AG09319 (cell line): ENCODE results near the gene GRID1.

Experiments
- DNase-seq: peaks from one replicate; pipeline ENCODE4 v3.0.0-alpha.2; 2010; ENCODE audit warnings: low read depth; ENCODE audit errors: extremely low read depth
- TF ChIP-seq, protein P1 (sequence below): IDR thresholded peaks from 2 replicates; pipeline ENCODE4 v1.5.1; 2011; ENCODE audit warnings: low read depth, mild to moderate bottlenecking, inconsistent platforms, low read length, moderate library complexity

The GRID1 gene

DNA sequence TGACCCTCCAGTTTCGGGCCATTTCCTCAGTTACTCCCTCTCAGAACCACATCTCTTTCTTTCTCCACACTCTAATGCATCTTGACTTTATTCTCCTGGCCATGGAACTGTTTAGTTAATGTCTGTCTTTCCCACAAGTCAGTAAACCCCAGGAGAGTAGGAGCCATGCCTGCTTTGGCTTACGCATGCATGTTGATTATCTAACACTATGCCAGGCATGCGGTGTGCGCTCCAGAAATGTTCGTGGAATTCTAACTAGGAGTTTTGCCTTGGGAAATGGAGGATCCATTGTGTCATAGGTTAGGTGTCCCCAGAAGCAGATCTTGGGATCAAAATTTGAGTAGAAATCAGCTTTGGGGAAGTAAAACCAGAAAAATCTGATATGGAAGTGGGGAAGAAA lies 308.9 kb downstream of the GRID1 start:
- no peak for DNase-seq
- TF ChIP-seq, protein P1, sequence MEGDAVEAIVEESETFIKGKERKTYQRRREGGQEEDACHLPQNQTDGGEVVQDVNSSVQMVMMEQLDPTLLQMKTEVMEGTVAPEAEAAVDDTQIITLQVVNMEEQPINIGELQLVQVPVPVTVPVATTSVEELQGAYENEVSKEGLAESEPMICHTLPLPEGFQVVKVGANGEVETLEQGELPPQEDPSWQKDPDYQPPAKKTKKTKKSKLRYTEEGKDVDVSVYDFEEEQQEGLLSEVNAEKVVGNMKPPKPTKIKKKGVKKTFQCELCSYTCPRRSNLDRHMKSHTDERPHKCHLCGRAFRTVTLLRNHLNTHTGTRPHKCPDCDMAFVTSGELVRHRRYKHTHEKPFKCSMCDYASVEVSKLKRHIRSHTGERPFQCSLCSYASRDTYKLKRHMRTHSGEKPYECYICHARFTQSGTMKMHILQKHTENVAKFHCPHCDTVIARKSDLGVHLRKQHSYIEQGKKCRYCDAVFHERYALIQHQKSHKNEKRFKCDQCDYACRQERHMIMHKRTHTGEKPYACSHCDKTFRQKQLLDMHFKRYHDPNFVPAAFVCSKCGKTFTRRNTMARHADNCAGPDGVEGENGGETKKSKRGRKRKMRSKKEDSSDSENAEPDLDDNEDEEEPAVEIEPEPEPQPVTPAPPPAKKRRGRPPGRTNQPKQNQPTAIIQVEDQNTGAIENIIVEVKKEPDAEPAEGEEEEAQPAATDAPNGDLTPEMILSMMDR = no peak

DNA sequence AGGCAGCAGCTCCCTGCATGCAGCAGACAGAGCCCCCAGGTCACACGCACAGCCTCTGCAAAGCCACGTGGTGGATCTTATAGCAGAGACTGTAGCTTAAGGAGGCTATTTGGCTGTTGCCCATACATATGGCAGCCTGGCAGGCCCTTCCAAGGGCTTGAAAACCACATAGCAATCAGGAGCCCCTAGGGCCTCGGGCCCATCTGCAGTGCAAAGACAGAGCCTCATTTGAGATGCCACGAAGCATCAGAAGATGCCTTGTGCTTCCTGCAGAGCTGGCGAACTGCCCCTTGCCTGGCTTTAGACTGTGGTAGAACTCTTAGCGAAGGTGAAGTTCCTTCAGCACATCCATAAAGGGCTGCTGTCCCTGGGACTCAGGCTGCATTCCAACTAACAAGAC lies 309.9 kb downstream of the GRID1 start:
- DNase-seq = no peak
- TF ChIP-seq, protein P1 = no peak

DNA sequence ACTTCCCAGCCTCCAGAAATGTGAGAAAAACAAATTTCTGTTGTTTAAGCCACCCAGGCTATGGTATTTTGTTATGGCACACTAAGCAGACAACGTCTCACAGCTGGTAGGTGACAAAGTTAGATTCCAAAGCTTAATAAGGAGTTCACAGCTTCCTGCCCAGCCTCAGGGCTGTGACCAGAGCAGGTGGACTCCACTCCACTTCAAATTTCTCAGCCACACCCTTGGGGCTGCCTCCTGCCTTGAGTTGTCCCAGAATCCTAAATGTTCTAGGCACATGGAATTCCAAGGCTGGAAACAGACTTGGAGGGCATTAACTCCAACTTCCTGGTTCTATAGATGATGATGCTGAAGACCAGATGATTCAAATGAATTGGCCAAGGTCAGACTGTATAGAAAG lies 310.7 kb downstream of the GRID1 start:
- DNase-seq = no peak
- TF ChIP-seq, protein P1 = no peak

DNA sequence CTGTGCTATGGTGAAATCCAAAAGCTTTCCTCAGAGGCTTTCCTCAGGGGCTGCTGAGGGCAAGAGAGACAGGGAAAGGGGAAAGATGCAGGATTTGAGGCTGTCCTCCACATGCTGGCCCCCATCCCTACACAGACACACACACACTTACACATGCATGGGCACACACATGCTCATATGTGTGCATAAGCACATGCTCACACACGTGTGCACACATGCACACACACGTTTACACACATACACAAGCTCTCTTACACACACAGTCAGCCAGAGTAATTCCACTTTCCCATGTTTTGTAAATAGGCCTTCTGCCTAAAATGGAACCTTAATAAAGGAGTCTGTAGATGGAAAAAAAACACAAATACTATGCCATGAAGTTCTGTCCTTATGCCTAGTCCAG lies 312.9 kb downstream of the GRID1 start:
- TF ChIP-seq, protein P1 = no peak
- DNase-seq = no peak

DNA sequence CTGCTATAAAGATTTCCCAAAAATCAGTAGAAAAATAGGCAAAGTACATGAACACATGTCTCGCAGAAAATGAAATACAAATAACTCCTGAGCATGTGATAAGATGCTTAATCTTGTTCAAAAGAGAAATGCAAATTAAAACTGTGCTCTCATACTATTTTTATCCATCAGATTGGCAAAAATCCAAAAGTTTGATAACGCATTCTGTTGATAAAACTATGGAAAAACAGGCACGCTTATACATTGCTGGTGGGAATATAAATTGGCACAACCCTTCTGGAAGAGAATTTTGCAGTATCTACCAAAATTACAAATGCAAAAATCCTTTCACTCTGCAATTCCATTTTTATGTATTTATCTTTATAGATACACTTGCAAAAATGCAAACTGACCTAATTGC lies 315.0 kb downstream of the GRID1 start:
- TF ChIP-seq, protein P1 = no peak
- DNase-seq = no peak

GRCh38 chr10:86049442-86049841 lies 317.2 kb downstream of the GRID1 start:
- TF ChIP-seq, protein P1 = no peak
- no peak for DNase-seq

GRCh38 chr10:86048973-86049372 lies 317.6 kb downstream of the GRID1 start:
- TF ChIP-seq, protein P1 = no peak
- DNase-seq = no peak

DNA sequence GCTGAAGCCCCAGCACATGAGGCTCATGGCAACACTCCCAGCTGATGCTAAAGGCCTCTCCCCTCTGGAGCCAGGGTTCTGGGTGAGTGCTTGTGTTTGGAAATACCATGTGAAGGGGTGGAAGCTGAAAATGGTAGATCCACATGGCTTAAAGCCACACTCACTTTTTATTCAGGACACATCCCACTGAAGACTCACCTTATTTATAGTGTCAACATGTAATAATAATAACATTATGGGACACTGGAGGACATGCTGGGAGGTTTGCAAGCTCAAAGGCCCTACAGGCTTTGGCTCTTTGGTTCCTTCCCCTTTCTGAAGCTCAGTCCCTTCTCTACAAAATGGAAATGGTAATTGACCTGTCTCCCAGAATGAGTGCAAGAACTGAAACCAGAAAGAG lies 318.0 kb downstream of the GRID1 start:
- no peak for DNase-seq
- TF ChIP-seq, protein P1 = no peak
